Esophagus squamous epithelium (tissue), 5 donors: ENCODE data around the gene POR. TPM values are rescaled to one million over a fixed set of nuclear protein-coding genes. Genes with fewer than 3 reads are reported as not detected.
"Not testable (repeated sequence)": the region's sequence is repeated elsewhere in the genome, so short reads cannot be mapped to it uniquely, and the experiment has no call there.

Experiments
- DNase-seq: peaks from one replicate; lab custom pipeline; 2025; lab: John Stamatoyannopoulos, UW
- H3K27ac ChIP-seq, 4 donors: fragments of 200-600 bp; sonication (generic); one replicate each; pipeline ENCODE4 v1.5.1; 2016 to 2019; ENCODE audit warnings: mild to moderate bottlenecking in 1 of 4
- H3K27me3 ChIP-seq, 4 donors: fragments of 200-600 bp; sonication (generic); 1 replicate in 3 of 4; 2 replicates in 1 of 4; pipeline versions ENCODE4 v1.5.1 to v1.6.0; 2017 to 2021; ENCODE audit warnings: antibody characterized with exemption in 1 of 4
- H3K36me3 ChIP-seq, 3 donors: fragments of 200-600 bp; sonication (generic); one replicate each; pipeline ENCODE4 v1.5.1; 2016 to 2019
- H3K4me1 ChIP-seq, 3 donors: fragments of 200-600 bp; sonication (generic); one replicate each; pipeline ENCODE4 v1.5.1; 2017 to 2019
- H3K4me3 ChIP-seq, 4 donors: fragments of 200-600 bp; sonication (generic); 1 replicate in 3 of 4; 2 replicates in 1 of 4; pipeline ENCODE4 v1.5.1; 2016 to 2019; ENCODE audit warnings: mild to moderate bottlenecking in 2 of 4, moderate library complexity in 1 of 4
- H3K9me3 ChIP-seq, 3 donors: fragments of 200-600 bp; sonication (generic); one replicate each; pipeline ENCODE4 v1.5.1; 2016 to 2019
- CTCF ChIP-seq, 6 experiments: fragments of 450-650 bp in 4 of 6; fragments of 200-600 bp in 2 of 6; sonication (generic) in 2 of 6; IDR thresholded peaks; one replicate each; pipeline ENCODE4 v1.5.1; 2016 to 2019; ENCODE audit warnings: antibody characterized with exemption in 6 of 6, mild to moderate bottlenecking in 4 of 6, moderate library complexity in 4 of 6
- POLR2A ChIP-seq, 4 donors: fragments of 450-650 bp; IDR thresholded peaks; one replicate each; pipeline ENCODE4 v1.6.1; 2017; ENCODE audit warnings: antibody characterized with exemption in 4 of 4, mild to moderate bottlenecking in 4 of 4, moderate library complexity in 3 of 4
- WGBS, 2 donors: methylation state at CpG; one replicate each; pipeline ENCODE4 v1.1.5; 2018; 5-methylcytosine and 5-hydroxymethylcytosine counted together
- intact Hi-C: fragments of 100-400 bp; cut with DNase I; formaldehyde crosslinking; loops from one replicate; pipeline ENCODE4 v1.15.0; 2022
- total RNA-seq, 4 donors: library from RNA; depleted of rRNA; stranded (reverse); fragments of >200 nt; gene quantifications; one replicate each; pipeline ENCODE4 v1.1.0, GENCODE V29; 2016
- donor health status: DM: yes; HTN: yes; CAD: no.

POR gene
- total RNA-seq, 4 donors from 2014 or later: 71.0 to 116 (median 81.6) TPM

DNA sequence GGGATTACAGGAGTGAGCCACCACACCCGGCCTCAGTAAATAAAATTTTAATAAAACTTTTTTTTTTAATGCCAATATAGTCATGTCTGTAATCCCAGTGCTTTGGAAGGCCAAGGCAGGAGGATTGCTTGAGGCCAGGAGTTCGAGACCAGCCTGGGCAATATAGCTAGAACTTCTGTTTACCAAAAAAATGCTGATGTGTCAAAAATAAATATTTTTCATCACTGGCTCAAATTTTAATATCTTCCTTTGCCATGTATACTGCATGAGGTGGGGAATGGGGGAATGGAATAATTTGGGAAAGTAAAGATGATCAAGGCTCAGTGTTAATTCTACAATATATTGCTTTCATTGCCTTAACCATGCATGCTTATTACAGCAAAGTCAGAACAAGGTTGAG is 46.8 kb upstream of the POR start:
- Histone ChIP-seq H3K27me3 (no peaks in the 10 kb centered on the region), H3K4me1 (peaks cover 6 to 25% (median 6%) of the 10 kb centered on the region in 3 donors), H3K4me3 (no peak overlapping the region), H3K9me3 (no peaks in the 10 kb centered on the region), H3K27ac (no peak overlapping the region), H3K36me3 (no peaks in the 10 kb centered on the region)
- 75 to 88% methylated on average over 2 of the region's 2 CpGs for WGBS, 2 donors
- intact Hi-C loops: loop anchor here (5.0 kb wide), 1 partner anchor 154 kb away; no protein-coding TSS in a partner anchor
- DNase-seq: no peak
- TF ChIP-seq CTCF (IDR thresholded peaks at IDR 0.05): no peak
- TF ChIP-seq POLR2A (IDR thresholded peaks at IDR 0.05): no peak

GRCh38 chr7:75869776-75870379 is 45.1 kb upstream of the POR start:
- 65 to 68% methylated on average over 7 of the region's 7 CpGs for WGBS, 2 donors
- H3K36me3 ChIP-seq: no peaks in the 10 kb centered on the region
- H3K4me3 ChIP-seq: no peak overlapping the region
- TF ChIP-seq CTCF (IDR thresholded peaks at IDR 0.05) (no peak), POLR2A (IDR thresholded peaks at IDR 0.05) (no peak)
- intact Hi-C loops: loop anchor here (5.0 kb wide), 1 partner anchor 152 kb away; no protein-coding TSS in a partner anchor
- H3K27me3 ChIP-seq: no peaks in the 10 kb centered on the region
- no peak overlapping the region for H3K27ac ChIP-seq
- peaks cover 6 to 25% (median 6%) of the 10 kb centered on the region in 3 donors for H3K4me1 ChIP-seq
- DNase-seq: no peak
- no peaks in the 10 kb centered on the region for H3K9me3 ChIP-seq

DNA sequence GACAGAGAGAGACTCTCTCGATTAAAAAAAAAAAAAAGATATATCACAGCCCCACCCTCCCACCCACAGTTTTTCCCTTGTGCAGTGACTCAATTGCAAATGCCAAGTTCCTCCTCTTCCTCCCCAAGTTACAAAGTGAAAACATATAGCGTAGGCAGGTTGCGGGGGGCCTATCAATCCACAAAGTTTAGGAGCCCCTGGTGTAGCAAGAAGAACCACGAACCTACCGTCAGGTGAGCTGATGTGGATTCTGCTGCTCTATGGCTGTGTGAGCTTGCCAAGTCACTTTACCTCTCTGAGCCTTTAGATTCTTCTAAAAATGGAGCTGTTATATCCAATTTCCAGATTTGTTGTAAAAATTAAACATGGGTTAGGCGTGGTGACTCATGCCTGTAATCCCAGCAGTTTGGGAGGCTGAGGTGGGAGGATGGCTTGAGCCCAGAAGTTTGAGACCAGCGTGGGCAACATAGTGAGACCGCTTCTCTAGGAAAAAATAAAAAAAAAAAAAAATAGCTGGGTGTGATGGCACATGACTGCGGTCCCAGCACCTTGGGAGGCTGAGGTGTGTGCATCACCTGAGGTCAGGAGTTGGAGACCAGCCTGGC is 44.3 kb upstream of the POR start:
- DNase-seq: no peak
- H3K4me3 ChIP-seq: no peak overlapping the region
- no peak for TF ChIP-seq POLR2A (IDR thresholded peaks at IDR 0.05)
- no peak for TF ChIP-seq CTCF (IDR thresholded peaks at IDR 0.05)
- H3K9me3 ChIP-seq: no peaks in the 10 kb centered on the region
- WGBS, 2 donors: 73 to 90% methylated on average over 8 of the region's 9 CpGs
- no peaks in the 10 kb centered on the region for H3K36me3 ChIP-seq
- peaks cover 6 to 29% (median 6%) of the 10 kb centered on the region in 3 donors for H3K4me1 ChIP-seq
- intact Hi-C loops: no loop called here
- H3K27ac ChIP-seq: no peak overlapping the region
- no peaks in the 10 kb centered on the region for H3K27me3 ChIP-seq

DNA sequence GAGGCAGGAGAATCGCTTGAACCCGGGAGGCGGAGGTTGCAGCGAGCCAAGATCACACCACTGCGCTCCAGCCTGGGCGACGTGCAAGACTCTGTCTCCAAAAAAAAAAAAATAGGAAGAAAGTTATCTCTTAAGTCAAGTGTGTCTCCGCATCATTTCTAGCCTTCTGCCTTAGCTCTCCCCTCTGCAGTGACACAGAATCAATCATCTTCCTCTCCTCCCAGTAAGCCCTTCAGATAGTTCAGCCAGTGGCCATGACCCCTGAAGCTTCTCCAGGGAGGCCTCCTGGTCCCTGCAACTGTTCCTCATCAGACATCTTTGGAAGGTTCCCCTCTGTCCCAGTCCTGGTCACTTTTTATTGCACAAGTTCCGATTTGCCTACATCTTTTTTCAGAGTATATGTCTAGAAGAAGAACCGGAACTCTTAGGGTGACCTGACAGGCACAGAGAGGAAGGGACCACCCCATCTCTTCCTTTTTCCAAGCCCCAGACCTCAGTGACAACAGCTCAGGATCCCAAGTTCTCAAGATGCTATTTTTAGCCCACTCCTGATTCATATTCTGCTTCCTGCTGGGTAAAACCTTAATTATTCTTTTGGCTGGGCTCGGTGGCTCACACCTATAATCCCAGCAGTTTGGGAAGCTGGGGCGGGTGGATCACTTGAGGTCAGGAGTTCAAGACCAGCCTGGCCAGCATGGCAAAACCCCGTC is 42.7 kb upstream of the POR start:
- Histone ChIP-seq H3K4me1 (peaks cover 3 to 29% (median 9%) of the 10 kb centered on the region in 3 donors), H3K36me3 (no peaks in the 10 kb centered on the region), H3K9me3 (no peaks in the 10 kb centered on the region), H3K4me3 (no peak overlapping the region), H3K27ac (peak overlapping the region in 2 of 4 donors; percentile 24 to 63), H3K27me3 (no peaks in the 10 kb centered on the region)
- 61 to 71% methylated on average over 10 to 12 of the region's 13 CpGs for whole genome bisulfite sequencing, 2 donors
- no peak for DNase-seq
- intact Hi-C loops: no loop called here
- no peak for TF ChIP-seq CTCF (IDR thresholded peaks at IDR 0.05)
- no peak for TF ChIP-seq POLR2A (IDR thresholded peaks at IDR 0.05)

DNA sequence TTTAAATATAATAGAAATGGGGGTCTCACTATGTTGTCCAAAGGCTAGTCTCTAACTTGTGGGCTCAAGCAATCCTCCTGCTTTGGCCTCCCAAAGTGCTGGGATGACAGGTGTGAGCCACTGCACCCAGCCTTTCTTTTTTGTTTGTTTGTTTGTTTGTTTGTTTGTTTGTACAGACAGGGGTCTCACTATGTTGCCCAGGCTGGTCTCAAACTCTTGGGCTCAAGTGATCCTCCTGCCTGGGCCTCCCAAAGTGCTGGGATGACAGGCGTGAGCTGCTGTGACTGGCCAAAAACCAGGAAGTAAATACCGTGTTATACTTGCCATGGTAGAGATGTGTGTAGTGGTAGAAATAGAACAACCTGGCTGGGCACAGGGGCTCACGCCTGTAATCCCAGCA is 40.8 kb upstream of the POR start:
- DNase-seq, H3K27ac ChIP-seq, H3K9me3 ChIP-seq, H3K27me3 ChIP-seq, H3K36me3 ChIP-seq, H3K4me3 ChIP-seq, intact Hi-C loops: not testable (repeated sequence)
- WGBS, 2 donors: 54 to 65% methylated on average over 2 to 3 of the region's 3 CpGs
- peaks cover 3 to 39% (median 12%) of the 10 kb centered on the region in 3 donors for H3K4me1 ChIP-seq
